RWPE2 (cell line): ENCODE data around the gene BAD.
A peak's percentile ranks its signal among the peaks of the same experiment; 100 is the strongest.

Source experiments
- ATAC-seq: fragments of 200-7000 bp; cut with Tn5 transposase; 3 replicates; pipeline ENCODE4 v1.9.1; 2021; ENCODE audit warnings: low read depth
- DNase-seq: peaks from one replicate; pipeline ENCODE4 v3.0.0-alpha.2; 2020; ENCODE audit warnings: low spot score
- H3K27ac ChIP-seq: fragments of 450-650 bp; 2 replicates; pipeline ENCODE4 v1.5.1; 2017; ENCODE audit warnings: mild to moderate bottlenecking; ENCODE audit not compliant: poor library complexity, severe bottlenecking
- H3K27me3 ChIP-seq: fragments of 250-450 bp; sonication (Bioruptor Pico); 2 replicates; pipeline ENCODE4 v1.5.1; 2021; ENCODE audit warnings: mild to moderate bottlenecking, moderate library complexity; ENCODE audit not compliant: insufficient read depth, poor library complexity, severe bottlenecking
- H3K36me3 ChIP-seq: fragments of 250-450 bp; sonication (Bioruptor Pico); 2 replicates; pipeline ENCODE4 v1.5.1; 2020; ENCODE audit warnings: low read depth, mild to moderate bottlenecking, moderate library complexity
- H3K4me1 ChIP-seq: fragments of 250-450 bp; sonication (Bioruptor Pico); 2 replicates; pipeline ENCODE4 v1.5.1; 2021; ENCODE audit warnings: mild to moderate bottlenecking, moderate library complexity; ENCODE audit not compliant: insufficient read depth, poor library complexity, severe bottlenecking
- H3K4me3 ChIP-seq: fragments of 250-450 bp; sonication (Bioruptor Pico); 2 replicates; pipeline ENCODE4 v1.5.1; 2021; ENCODE audit warnings: mild to moderate bottlenecking, moderate library complexity; ENCODE audit not compliant: severe bottlenecking
- H3K9me3 ChIP-seq: fragments of 250-450 bp; sonication (Bioruptor Pico); 2 replicates; pipeline ENCODE4 v1.5.1; 2021; ENCODE audit warnings: mild to moderate bottlenecking, moderate library complexity; ENCODE audit not compliant: severe bottlenecking
- TF ChIP-seq, protein P1 (sequence below): fragments of 450-650 bp; IDR thresholded peaks from one replicate; pipeline ENCODE4 v1.5.1; 2017; ENCODE audit warnings: mild to moderate bottlenecking, moderate library complexity; ENCODE audit not compliant: poor library complexity, severe bottlenecking

BAD gene

DNA sequence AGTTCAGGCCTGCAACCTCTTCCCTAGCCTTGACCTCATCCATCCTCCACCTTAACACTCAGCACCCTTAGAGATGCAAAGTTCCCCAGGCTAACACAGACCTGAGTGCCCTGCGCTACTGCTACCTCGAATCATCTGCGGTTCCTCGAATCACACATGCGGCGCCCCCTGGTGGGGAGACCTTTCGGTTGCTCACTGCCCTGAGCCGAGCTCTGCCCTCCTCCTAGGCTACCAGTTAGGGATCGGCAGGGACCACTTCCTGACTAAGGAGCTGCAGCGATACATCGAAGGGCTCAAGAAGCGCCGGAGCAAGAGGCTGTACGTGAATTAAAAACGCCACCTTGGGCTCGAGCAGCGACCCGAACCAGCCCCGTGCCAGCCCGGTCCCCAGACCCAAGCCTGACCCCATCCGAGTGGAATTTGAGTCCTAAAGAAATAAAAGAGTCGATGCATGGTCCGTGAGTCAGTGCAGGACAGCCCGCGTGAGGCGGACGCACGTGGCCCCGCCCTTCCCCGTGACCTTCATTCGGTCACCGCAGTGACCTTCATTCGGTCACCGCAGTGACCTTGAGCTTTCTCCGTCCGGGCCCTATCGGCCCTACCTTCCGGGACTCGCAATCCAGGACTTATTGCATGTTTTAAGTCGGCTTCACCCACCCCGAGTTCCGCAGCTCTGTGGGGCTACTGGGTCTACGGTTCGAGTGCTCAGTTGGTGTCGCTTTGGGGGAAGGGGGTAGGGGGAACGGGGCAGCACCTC, 20.0 kb upstream of the BAD start:
- TF ChIP-seq, protein P1, sequence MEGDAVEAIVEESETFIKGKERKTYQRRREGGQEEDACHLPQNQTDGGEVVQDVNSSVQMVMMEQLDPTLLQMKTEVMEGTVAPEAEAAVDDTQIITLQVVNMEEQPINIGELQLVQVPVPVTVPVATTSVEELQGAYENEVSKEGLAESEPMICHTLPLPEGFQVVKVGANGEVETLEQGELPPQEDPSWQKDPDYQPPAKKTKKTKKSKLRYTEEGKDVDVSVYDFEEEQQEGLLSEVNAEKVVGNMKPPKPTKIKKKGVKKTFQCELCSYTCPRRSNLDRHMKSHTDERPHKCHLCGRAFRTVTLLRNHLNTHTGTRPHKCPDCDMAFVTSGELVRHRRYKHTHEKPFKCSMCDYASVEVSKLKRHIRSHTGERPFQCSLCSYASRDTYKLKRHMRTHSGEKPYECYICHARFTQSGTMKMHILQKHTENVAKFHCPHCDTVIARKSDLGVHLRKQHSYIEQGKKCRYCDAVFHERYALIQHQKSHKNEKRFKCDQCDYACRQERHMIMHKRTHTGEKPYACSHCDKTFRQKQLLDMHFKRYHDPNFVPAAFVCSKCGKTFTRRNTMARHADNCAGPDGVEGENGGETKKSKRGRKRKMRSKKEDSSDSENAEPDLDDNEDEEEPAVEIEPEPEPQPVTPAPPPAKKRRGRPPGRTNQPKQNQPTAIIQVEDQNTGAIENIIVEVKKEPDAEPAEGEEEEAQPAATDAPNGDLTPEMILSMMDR: peak; percentile 86
- Histone ChIP-seq H3K9me3 (no peaks in the 10 kb centered on the region), H3K4me1 (no peaks in the 10 kb centered on the region), H3K27me3 (peaks cover 14% of the 10 kb centered on the region), H3K4me3 (peak overlapping the region; percentile 61), H3K27ac (peak overlapping the region; percentile 86), H3K36me3 (peaks cover 10% of the 10 kb centered on the region; the same call in 1 of the 2 replicates)
- ATAC-seq (peak; percentile 47), DNase-seq (peak; percentile 87)

DNA sequence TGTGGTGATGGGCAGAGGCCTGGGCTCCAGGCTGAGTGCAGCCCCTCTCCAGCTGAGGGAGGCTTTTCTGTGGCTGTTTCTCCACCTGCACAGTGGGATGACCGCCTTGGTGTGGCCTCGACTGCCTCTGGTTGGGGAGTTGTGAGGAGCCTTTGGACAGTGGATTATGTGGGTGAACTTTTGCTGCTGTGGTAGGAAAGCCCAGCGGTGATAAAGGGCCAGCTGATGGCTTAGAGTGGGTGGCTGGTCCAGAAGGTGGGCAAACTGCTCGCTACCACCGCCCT, 19.5 kb upstream of the BAD start:
- no peak for ATAC-seq
- H3K4me3 ChIP-seq: peak overlapping the region; percentile 61
- peaks cover 10% of the 10 kb centered on the region; the same call in 1 of the 2 replicates for H3K36me3 ChIP-seq
- peak; percentile 30 for DNase-seq
- H3K27me3 ChIP-seq: peaks cover 20% of the 10 kb centered on the region
- peak overlapping the region; percentile 86 for H3K27ac ChIP-seq
- no peaks in the 10 kb centered on the region for H3K4me1 ChIP-seq
- TF ChIP-seq, protein P1: no peak
- no peaks in the 10 kb centered on the region for H3K9me3 ChIP-seq

DNA sequence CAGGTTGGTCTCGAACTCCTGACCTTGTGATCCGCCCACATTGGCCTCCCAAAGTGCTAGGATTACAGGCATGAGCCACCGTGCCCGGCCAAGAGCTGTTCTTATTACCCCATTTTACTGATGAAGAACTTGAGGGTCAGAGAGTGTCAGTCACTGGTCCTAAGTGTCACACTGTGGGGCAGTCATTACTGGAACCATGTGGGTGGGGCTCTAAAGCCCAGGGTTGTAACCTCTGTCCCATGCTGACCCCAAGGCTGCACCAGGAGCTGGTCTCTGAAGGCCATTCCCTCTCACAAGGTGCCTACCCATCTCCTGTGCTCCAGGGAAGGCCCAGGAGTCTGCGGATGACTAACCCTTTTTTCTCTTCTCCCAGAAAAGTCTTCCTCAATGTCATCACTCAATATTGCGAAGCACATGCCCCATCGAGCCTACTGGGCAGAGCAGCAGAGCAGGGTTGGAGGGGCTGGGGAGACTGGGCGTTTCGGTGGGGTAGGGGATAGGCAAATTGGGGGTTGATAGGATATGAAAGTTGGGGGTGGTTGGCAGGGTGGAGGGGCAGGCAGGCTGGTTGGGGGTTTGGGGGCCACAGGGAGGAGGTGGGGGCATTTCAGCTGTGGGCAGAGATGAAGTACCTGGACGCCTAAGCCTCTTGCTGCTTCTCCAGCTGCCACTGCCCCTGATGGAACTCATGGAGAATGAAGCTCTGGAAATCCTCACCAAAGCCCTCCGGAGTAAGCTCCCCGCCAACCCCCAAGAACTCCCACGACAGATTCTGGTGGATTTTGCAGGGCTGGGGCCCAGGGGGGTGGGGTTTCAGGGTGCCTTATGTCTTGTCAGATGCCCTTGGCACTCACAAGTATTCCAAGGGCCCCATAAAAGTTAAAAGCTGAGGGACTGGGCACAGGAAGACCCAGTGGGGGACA, 18.9 kb upstream of the BAD start:
- TF ChIP-seq, protein P1: no peak
- H3K27ac ChIP-seq: peak overlapping the region; percentile 86
- ATAC-seq: no peak
- H3K4me3 ChIP-seq: no peak overlapping the region
- no peaks in the 10 kb centered on the region for H3K9me3 ChIP-seq
- peak; percentile 19 for DNase-seq
- peaks cover 10% of the 10 kb centered on the region; the same call in 1 of the 2 replicates for H3K36me3 ChIP-seq
- peaks cover 22% of the 10 kb centered on the region for H3K27me3 ChIP-seq
- no peaks in the 10 kb centered on the region for H3K4me1 ChIP-seq

DNA sequence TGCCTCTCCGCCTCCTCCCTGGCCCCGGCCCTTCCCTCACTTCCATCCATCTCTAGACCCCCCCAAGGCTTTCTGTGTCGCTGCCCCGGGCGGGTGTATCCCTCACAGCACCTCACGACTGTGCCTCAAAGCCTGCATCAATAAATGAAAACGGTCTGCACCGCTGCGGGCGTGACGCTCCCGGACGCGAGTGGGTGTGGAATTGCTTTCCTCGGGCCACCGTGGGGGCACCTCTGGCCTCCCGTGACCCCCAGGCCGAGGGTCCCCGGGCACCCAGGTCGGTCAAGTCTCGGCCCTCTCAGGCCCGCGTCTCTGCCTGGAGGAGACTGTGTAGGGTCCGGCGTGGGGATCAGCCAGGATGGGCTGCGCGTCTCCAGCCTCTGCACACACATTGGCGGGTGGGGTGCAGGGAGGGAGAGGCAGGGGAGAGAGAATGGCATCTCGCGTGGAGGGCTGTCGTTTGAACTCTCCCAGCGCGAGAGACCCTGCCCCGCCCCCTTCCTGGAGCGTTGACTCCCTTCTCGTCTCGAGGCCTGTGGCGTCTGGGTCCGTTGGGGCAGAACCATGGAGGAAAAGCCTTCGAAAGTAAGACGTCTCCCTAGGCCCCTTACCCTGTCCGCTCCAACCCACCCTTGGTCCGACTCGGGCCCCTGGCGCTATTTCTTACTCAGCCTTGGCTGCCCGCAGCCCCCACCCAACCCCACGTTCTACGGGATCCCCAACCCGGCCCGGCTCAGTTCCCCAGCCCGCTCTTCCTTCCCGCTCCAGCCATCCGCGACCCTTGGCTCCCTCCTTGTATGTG, 15.6 kb upstream of the BAD start, which contains the start of gene CATSPERZ:
Gene CATSPERZ (plus strand): TSS at position 512 of the 802 bp plus-strand sequence. CDS start 53 bp downstream, at position 565.
- Histone ChIP-seq H3K27ac (no peak within 1 kb of the TSS), H3K9me3 (no peaks in the 10 kb centered on the region), H3K4me3 (peak within 1 kb of the TSS; percentile 7), H3K27me3 (peaks cover 22% of the 10 kb centered on the region), H3K4me1 (no peaks in the 10 kb centered on the region), H3K36me3 (no peaks in the 10 kb centered on the region)
- ATAC-seq (no peak), DNase-seq (no peak)
- TF ChIP-seq, protein P1: no peak
